Brain microvascular endothelial cell (primary cell): ENCODE measurements around the gene BBS9.
"Not testable (repeated sequence)": the region's sequence is repeated elsewhere in the genome, so short reads cannot be mapped to it uniquely, and the experiment has no call there.

Source experiments
- DNase-seq: peaks from one replicate; pipeline ENCODE4 v3.0.0-alpha.2; 2020
- H3K27ac ChIP-seq: fragments of 250-450 bp; sonication (Bioruptor Pico); 2 replicates; pipeline ENCODE4 v1.5.1; 2020; ENCODE audit warnings: mild to moderate bottlenecking, moderate library complexity
- H3K27me3 ChIP-seq: fragments of 250-450 bp; sonication (Bioruptor Pico); replicated peaks from 2 replicates; pipeline ENCODE4 v1.5.1; 2020; ENCODE audit warnings: mild to moderate bottlenecking
- H3K36me3 ChIP-seq: fragments of 250-450 bp; sonication (Bioruptor Pico); replicated peaks from 2 replicates; pipeline ENCODE4 v1.5.1; 2020; ENCODE audit warnings: mild to moderate bottlenecking
- H3K4me3 ChIP-seq: 2 replicates; pipeline ENCODE4 v1.5.1; 2011; ENCODE audit warnings: low read depth, mild to moderate bottlenecking, control low read depth, low read length, moderate library complexity
- in situ Hi-C: cut with HindIII; loops from 2 replicates; pipeline ENCODE4 v1.10.0; 2017; ENCODE audit warnings: low sequenced_read_pairs, low pct_ligation_motif_present
- TF ChIP-seq, protein P1 (sequence below): IDR thresholded peaks from 2 replicates; pipeline ENCODE4 v1.5.1; 2011; ENCODE audit warnings: low read depth, mild to moderate bottlenecking, moderate library complexity, low read length, control low read depth, inconsistent platforms; ENCODE audit errors: missing control alignments

Gene BBS9

DNA sequence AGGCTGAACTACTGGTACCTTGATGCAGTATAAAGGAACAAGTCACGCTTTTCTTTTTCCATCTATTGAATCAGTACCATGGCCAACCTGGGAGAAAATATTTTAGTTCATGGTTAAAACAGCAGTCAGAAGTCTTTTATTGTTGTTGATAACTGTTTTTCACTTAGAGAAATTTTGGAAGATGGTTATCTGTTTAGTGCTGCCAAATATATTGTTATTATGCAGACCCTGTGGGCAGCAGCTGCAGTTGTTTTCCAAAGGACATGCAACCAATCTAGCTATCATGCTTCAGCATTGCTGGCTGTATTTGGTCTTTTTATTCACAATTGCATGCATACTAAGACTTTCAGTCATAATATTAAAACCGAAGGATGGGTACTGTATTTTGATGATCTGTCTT is 169.5 kb downstream of the BBS9 start:
- Histone ChIP-seq H3K4me3 (no peak overlapping the region), H3K27ac (no peak overlapping the region), H3K27me3 (no peaks in the 10 kb centered on the region), H3K36me3 (no peaks in the 10 kb centered on the region)
- TF ChIP-seq, protein P1, sequence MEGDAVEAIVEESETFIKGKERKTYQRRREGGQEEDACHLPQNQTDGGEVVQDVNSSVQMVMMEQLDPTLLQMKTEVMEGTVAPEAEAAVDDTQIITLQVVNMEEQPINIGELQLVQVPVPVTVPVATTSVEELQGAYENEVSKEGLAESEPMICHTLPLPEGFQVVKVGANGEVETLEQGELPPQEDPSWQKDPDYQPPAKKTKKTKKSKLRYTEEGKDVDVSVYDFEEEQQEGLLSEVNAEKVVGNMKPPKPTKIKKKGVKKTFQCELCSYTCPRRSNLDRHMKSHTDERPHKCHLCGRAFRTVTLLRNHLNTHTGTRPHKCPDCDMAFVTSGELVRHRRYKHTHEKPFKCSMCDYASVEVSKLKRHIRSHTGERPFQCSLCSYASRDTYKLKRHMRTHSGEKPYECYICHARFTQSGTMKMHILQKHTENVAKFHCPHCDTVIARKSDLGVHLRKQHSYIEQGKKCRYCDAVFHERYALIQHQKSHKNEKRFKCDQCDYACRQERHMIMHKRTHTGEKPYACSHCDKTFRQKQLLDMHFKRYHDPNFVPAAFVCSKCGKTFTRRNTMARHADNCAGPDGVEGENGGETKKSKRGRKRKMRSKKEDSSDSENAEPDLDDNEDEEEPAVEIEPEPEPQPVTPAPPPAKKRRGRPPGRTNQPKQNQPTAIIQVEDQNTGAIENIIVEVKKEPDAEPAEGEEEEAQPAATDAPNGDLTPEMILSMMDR: no peak
- in situ Hi-C loops: no loop called here
- no peak for DNase-seq

DNA sequence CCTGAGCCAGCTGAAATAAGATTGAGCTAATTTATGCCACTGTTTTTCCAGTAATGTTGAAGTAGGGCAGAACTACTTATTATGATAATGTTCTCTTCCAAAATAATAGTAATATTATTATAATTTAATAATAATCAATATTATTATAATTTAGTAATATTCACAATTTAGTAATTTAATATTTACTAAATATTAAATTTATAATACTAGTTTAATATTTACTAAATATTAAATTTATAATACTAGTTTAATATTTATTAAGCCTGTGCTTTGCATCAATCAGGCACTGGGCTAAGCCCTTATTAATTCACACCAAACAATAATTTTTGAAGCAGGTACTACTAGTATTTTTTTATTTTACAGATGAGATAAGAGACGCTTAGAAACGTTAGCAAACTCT is 170.1 kb downstream of the BBS9 start:
- no peak overlapping the region for H3K4me3 ChIP-seq
- no peaks in the 10 kb centered on the region for H3K27me3 ChIP-seq
- TF ChIP-seq, protein P1: no peak
- no peaks in the 10 kb centered on the region for H3K36me3 ChIP-seq
- in situ Hi-C loops: no loop called here
- H3K27ac ChIP-seq: no peak overlapping the region
- DNase-seq: no peak

DNA sequence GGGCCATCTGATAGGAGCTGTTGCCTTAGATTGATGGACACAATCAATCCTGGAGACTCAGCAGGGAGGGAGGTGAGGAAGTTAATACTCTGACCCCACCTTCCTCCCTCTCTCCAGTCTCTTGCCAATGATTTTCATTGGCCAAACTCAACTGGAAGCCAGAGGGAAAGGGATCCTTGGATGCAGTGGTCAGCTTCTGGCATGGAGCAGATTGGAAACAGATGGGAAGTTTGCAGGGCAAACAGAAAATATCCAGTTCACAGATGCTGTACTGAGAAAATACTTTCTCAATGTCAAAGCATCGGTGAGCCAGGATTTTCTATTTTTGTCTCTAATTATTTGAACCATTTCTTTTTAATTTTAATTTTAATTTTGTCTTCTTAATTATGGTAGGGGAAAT is 170.8 kb downstream of the BBS9 start:
- Histone ChIP-seq H3K36me3 (no peaks in the 10 kb centered on the region), H3K27ac (no peak overlapping the region), H3K4me3 (no peak overlapping the region), H3K27me3 (no peaks in the 10 kb centered on the region)
- DNase-seq: no peak
- in situ Hi-C loops: no loop called here
- TF ChIP-seq, protein P1: no peak

DNA sequence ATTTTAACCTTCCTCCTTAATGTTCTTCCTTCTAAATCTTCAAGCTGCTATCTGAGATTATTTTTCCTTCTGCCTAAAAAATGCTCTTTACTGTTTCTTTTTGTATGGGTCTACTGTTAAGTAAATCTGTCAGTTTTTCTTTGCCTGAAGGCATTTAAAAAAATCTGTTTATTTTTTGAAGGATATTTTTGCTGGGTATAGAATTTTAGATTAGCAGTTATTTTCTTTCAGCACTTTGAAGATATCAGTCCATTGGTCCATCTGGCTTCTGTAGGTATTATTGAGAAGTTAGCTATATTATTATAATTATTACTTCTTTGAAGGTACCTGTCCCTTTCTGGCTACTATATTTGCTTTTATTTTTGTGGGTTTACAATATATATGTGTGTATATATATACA is 171.4 kb downstream of the BBS9 start:
- TF ChIP-seq, protein P1: no peak
- no peak overlapping the region for H3K4me3 ChIP-seq
- in situ Hi-C loops: no loop called here
- no peaks in the 10 kb centered on the region for H3K27me3 ChIP-seq
- DNase-seq: no peak
- no peak overlapping the region for H3K27ac ChIP-seq
- H3K36me3 ChIP-seq: no peaks in the 10 kb centered on the region

DNA sequence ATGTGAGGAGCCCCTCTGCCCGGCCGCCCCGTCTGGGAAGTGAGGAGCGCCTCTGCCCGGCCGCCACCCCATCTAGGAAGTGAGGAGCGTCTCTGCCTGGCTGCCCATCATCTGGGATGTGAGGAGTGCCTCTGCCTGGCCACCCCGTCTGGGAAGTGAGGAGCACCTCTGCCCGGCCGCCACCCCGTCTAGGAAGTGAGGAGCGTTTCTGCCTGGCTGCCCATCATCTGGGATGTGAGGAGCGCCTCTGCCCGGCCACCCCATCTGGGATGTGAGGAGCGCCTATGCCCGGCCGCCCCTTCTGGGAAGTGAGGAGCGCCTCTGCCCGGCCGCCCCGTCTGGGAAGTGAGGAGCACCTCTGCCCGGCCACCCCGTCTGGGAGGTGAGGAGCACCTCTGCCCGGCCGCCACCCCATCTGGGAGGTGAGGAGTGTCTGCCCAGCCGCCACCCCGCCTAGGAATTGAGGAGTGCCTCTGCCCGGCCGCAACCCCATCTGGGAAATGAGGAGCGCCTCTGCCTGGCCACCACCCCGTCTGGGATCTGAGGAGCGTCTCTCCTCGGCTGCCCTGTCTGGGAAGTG is 174.7 kb downstream of the BBS9 start:
- H3K4me3 ChIP-seq, H3K27ac ChIP-seq, in situ Hi-C loops: not testable (repeated sequence)

DNA sequence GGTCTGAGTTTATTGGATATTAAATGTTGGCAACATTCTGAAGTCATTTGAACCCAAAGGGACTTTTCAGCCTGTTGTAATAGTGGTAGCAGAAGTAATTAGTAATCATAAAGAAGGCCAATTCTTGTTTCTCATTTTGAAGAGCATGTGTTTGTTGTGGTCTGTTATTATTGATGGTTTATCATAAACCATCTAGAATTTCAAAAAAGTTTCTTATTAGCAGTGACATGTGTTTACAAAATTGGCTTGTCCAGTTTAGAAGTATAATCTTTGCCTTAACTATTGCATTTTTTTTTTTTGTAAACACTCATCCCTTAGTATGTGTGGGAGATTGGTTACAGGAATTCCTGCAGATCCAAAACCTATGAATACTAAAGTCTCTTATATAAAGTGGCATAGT is 177.8 kb downstream of the BBS9 start:
- DNase-seq: no peak
- Histone ChIP-seq H3K27ac (no peak overlapping the region), H3K27me3 (no peaks in the 10 kb centered on the region), H3K4me3 (no peak overlapping the region), H3K36me3 (no peaks in the 10 kb centered on the region)
- TF ChIP-seq, protein P1: no peak
- in situ Hi-C loops: no loop called here

More for the DNA sequence above, 174.7 kb downstream of the BBS9 start:
- H3K27me3 ChIP-seq, H3K36me3 ChIP-seq, DNase-seq: not testable (repeated sequence)
